Measurements from ENCODE around the gene MRPS14.

The MRPS14 gene

DNA sequence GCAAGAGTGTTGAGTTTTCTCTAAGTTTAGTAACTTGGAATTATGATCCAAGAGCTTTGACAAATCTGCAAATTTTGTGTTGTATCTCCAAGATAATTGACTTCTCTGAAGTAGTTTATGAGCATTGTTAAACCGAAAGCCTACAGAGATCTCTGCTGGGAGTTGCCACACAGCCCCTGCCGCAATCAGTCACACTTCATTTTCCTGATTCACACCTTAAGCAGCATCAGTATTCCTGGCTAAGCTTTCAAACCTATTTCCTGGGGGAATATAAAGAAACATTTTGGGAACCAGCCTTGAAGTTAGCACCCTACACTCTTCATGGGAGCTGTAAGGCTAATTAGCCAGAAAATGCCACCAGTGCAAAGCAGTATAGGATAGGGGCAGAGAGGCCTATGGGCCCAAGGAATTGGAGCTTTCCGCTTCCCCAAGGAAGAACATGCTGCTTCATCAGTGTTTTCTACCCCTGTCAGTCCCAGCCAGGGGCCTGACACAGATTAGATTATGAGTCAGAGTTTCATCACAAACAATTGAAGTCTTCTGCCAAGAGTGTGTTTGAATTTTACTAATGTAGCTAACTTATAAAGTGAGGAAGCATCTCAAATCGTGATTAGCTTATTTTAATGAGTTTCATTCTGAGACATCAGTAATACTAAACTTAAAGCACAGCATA lies 46.7 kb downstream of the MRPS14 start:
- DNase-seq: no peak

DNA sequence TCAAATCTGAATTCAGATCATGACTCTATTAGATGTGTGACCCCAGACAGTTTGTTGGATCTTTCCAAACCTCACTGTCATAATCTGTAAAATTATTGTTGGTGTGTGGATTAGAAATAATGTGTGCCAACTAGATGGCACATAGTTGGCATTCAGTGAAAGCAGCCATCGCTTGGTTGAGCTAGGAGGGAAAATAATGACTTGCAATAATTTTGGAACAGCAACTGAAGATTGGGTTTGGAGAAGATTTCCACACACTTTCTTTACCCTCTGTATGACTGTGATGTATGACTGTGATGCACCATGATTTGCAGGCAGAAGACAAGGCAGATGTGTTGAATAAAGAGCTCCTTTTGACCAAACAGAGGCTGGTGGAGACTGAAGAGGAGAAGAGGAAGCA lies 47.5 kb downstream of the MRPS14 start:
- no peak for DNase-seq

DNA sequence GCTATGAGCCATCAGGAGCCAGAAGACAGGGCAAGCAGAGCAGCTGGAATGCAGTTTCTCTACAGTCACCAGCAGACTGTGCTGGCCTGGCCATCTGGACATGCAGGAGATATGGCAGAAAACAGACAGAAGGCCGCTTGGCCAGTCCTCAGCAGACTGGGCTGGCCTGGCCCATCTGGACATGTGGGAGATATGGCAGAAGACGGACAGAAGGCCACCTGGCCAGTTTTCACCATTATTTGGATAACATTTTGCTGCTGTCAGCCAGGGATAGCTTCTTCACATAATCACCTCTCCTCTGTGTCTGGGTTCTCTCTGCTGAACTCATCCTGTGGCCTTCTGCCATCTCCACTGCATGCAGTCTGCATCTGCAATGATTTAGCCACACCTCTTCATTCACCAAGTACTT lies 48.5 kb downstream of the MRPS14 start:
- peak; percentile 34 for DNase-seq

DNA sequence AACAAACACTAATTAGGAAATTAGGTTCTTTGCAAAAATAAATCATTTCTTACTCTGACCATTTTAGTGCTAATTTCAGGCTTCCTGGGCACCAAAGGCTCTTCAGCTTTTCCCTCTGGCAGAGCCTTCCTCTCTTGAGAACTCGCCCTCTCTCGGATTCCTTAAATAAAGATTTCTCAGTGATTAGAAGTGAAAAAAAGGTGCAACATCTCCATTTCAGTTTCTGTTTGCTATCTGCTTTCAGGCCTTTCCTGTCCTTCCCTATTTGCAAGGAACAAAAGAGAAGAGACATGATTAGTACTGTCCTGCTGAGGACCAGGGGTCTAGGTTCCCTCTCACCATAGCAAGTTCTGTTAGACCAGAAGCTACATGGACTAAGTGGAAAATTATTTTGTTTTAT lies 51.3 kb downstream of the MRPS14 start:
- no peak for DNase-seq

DNA sequence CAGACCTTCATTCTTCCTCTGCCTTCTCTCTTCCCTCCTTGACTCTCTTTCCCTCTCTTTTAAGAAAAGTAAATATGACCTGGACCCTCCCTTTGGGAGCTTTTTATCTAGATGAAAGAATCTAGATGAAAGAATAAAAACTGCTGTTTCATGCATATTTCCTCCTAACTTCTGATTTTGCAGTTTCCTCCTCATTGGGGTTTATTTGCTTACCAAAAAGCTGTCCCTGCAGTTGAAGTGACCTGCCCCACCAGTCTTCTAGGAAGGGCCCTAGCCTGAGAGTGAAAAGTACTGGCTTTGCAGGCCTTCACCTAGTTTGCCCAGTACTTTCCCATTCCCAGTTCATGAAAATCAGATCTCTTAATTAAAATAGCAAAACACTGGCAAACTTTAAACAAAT lies 51.8 kb downstream of the MRPS14 start:
- DNase-seq: no peak

DNA sequence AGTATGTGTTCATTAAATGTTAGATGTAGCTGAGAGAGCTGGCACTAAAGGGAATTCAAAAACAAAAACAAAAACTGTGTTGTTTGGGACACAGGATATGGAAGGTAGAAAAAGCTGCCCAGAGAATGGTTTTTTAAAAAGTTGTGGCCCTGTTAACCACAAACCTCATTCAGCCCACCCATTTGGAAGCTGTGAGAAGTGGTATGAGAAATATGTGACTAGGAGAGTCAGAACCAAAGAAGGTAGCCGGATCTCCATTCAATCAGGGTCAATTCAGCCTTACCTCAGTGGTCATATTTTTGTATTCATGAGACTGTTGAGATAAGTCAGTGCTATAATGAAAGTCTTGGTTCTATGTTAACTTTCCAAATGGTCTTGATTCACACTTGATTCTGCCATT lies 53.2 kb downstream of the MRPS14 start:
- DNase-seq: no peak

DNA sequence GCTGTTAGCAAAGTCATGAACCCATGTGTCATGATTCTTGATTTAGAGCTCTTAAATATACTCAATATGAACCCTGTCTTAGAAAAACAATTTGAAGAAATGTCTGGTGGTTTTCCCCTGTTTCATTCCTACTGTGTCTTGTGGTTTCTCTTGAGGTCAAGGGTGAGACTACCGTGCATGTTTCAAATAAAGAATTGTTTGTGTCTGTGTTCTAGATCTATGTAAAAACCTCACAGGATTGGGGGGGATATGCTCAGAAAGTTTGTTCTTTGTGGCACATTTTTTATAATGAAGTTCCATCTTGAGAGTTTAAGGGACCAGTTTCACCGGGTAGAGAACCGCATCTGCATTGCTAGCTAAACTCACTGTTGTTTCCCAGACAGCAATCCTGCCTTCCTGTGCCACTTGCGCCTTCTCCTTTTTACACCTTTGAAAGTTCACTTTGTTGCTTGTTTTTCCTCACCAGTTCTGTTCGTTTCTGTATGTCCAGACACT lies 54.4 kb downstream of the MRPS14 start:
- DNase-seq: no peak

DNA sequence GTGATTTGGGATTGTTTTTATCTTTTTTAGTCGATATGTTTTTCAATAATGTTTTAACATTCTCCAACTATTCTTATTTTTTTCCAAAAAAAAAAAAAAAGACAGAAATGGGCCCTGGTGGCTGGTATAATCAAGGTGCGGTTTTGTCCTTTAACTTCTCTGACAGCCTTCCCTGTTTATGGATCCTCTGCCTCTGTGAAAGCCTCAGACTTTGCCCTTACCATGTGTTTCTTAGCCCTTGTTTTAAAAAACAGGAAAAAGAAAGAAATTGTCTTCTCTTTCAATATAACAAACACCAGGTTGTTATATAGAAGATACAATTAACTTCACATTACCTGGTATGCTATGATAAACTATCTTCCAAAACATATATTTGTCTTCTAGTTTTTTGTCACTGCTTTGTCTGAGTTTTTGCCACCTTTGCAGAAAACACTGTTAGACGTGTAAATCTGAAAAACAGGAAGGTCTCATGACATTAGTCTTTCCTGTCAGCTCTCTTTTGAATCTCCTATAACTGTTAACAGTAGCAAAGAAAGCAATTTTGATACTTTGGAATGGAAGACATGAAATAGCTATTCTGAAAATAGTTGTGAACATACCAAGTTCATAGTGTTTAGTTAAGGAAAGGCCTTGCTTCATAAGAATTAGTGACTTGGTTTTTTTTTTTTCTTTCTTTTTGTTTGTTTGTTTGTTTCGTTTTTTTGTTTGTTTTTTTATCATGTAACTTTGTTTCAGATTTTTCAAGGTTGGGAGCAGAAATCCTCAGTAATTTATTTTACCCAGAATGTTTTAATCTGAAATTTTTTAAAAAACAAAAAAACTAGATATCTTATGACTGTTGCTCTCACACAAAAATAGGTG lies 55.1 kb downstream of the MRPS14 start:
- no peak for DNase-seq

DNA sequence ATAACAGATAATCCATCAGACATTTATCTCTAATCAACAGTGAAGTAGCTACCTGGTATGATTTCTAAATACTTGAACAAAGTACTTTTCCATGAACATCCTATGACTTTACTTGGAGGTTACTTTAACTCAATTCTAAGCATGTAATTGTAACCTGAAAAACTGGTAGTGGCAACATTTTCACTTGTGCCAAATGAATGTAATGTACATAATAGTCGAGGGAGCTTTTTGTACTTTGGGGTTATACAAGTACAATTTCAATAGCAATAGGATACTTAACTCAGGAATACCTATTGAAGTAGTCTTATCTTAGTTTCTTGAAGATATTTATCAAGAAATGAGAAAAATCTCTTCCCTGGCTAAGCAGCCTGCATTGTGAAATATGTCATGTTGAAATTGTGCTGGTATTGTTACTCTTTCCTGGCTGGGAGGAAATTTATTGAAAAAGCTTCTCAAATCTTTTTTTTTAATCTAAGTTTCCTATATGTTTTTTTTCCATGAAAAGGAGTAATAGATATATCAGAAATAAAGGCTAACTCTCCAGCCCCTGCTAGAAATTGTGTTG lies 57.1 kb downstream of the MRPS14 start:
- DNase-seq: no peak

DNA sequence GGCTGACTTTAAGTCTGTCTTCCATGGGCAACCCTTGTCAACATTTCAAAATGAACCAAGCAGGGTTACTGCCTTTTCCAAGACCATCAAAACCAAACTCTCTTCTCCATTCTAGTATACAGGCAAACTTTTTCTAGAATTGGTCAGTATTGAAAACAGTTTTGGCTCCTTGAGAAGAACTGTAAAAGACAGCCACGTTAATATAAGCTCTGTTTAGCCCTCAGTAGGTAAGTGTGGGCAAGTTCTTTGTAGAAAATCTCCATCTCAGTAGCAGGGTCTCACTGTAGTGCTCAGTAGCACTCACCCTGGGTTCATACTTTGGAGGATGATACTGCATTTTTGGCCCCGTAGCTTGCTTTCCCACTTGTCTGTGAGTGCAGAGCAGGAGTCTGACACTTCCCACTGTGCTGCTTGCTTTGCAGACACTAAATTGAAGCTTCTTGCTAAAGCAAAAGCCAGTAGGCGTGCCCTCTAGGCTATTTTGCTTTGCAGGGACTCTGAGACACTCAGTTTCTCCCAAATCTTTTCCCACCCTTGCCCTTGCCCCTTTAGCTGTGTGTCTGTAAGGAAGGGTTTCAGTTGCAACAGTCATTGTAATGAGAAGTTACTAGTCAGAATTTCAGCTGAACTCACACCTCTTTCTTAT lies 57.7 kb downstream of the MRPS14 start:
- DNase-seq: no peak

DNA sequence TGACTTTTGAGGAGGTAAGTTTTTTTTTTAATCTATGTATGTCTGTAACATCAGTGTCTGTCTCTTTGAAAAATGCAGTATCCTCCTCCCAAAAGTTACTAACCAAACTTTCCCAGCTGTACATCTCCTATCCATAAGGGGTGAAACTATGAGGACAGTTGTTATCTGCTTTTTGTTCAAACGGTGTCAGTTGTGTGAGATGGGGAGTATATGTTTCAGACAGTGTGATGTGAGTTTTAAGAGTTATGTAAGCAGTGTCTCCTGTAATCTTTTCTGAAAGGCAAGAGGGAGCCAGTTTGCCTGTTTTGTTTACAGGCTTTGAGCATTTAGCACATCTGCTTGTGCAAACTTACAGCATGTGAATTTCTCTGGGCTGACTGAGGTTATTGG lies 58.3 kb downstream of the MRPS14 start:
- no peak for DNase-seq

DNA sequence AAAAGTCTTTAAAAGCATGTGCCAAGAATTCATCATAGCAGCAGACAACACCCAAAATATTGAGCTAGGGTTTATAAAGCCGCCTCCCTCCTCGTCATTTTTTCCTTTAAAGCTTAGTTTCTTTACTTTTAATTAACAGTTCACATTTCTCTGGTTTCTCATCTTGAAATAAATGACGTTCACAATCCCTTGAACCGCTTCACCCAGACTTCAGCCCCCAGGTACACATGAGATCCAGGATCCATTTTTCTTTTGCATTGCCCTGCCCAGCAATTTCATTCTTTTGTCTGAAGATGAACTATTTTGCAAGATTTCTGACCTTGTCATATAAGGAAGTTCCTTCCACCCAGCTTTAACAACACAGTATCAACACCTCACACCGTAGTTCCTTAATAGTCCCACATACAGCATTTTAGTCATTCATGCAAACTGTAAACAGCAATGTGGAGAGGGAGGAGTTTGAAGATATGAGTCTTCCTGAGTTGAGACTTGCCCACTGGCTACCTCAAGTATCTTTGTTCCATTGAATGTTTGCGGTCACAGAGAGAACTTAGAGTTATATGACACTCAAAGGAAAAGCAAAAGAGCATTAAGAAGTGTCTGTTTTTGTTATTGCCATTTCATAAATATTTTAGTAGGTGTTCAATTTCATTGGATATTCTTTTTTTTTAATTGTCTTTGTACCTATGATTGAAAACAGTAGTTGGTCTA lies 58.8 kb downstream of the MRPS14 start:
- DNase-seq: no peak

DNA sequence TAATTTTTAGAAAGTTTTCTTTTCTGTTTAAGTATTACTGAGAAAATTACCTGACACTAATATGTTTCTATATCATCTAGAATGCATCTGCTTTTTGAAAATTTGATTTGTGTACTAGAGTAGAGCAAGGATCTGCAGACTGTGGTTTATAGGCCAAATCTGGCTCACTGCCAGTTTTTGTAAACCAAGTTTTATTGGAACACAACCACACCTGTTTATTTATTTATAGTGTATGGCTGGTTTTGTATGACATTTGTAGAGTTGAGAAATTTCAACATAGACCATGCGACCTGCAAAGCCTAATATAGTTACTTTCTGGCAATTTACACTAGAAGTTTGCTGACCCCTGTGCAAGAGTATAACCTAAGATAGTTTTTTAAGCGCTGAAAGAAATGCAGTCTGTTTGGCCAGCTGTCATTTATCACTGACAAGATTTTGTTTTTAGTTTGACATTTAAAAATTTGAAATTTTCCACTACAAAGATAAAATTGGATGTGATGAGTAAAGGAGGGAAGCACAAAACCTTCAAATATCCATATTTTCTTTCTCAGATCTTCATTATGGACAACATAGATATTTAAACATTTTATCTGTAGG lies 59.6 kb downstream of the MRPS14 start:
- peak; percentile 53 for DNase-seq
